CD14-positive monocyte (primary cell): ENCODE results near the gene ARSB. TPM values are rescaled to one million over a fixed set of nuclear protein-coding genes. Genes with fewer than 3 reads are reported as not detected.

Source experiments
- DNase-seq, 3 donors: peaks; one replicate each; pipeline ENCODE4 v3.0.0-alpha.2; 2011 to 2022
- H2AFZ ChIP-seq: 2 replicates; pipeline ENCODE4 v1.6.0; 2012; ENCODE audit warnings: mild to moderate bottlenecking, low read depth, low read length, inconsistent platforms; ENCODE audit not compliant: insufficient read depth, poor library complexity, severe bottlenecking
- H3K27ac ChIP-seq, 2 donors: 1 replicate in 1 of 2; 2 replicates in 1 of 2; pipeline ENCODE4 v1.5.1; 2012 to 2013; ENCODE audit warnings: low read length in 2 of 2, control low read depth in 1 of 2, inconsistent platforms in 1 of 2, low read depth in 1 of 2, mild to moderate bottlenecking in 1 of 2
- H3K27me3 ChIP-seq, 2 donors: one replicate each; pipeline versions ENCODE4 v1.6.0 to v1.6.1; 2011 to 2013; ENCODE audit warnings: low read length in 2 of 2; ENCODE audit not compliant: control insufficient read depth in 2 of 2, insufficient read depth in 2 of 2
- H3K36me3 ChIP-seq, 2 donors: replicated peaks in 1 of 2; 1 replicate in 1 of 2; 2 replicates in 1 of 2; pipeline versions ENCODE4 v1.5.1 to v1.6.1; 2012 to 2013; ENCODE audit warnings: low read length in 2 of 2, control low read depth in 1 of 2, inconsistent platforms in 1 of 2, mild to moderate bottlenecking in 1 of 2; ENCODE audit not compliant: insufficient read depth in 2 of 2, control insufficient read depth in 1 of 2
- H3K4me1 ChIP-seq, 2 donors: 1 replicate in 1 of 2; 2 replicates in 1 of 2; pipeline versions ENCODE4 v1.5.1 to v1.6.1; 2012 to 2013; ENCODE audit warnings: low read length in 2 of 2, control low read depth in 1 of 2, inconsistent platforms in 1 of 2, mild to moderate bottlenecking in 1 of 2, moderate library complexity in 1 of 2; ENCODE audit not compliant: insufficient read depth in 2 of 2, control insufficient read depth in 1 of 2
- H3K4me2 ChIP-seq: replicated peaks from 2 replicates; pipeline ENCODE3; 2012; ENCODE audit warnings: low read length, moderate library complexity, mild to moderate bottlenecking; ENCODE audit not compliant: poor library complexity, severe bottlenecking; ENCODE audit errors: extremely low read depth
- H3K4me3 ChIP-seq, 3 experiments: fragments of 200-600 bp in 1 of 3; sonication (generic) in 1 of 3; replicated peaks in 1 of 3; 1 replicate in 2 of 3; 2 replicates in 1 of 3; pipeline ENCODE4 v1.5.1; 2011 to 2013; ENCODE audit warnings: low read length in 3 of 3, mild to moderate bottlenecking in 3 of 3, control low read depth in 2 of 3, low read depth in 2 of 3, inconsistent platforms in 1 of 3, moderate library complexity in 1 of 3
- H3K79me2 ChIP-seq: 2 replicates; pipeline ENCODE4 v1.6.0; 2012; ENCODE audit warnings: mild to moderate bottlenecking, control low read depth, inconsistent platforms, low read length, moderate library complexity; ENCODE audit not compliant: insufficient read depth
- H3K9ac ChIP-seq: 2 replicates; pipeline ENCODE4 v1.6.0; 2017; ENCODE audit warnings: low read length, mild to moderate bottlenecking; ENCODE audit not compliant: insufficient read depth, poor library complexity, severe bottlenecking
- H3K9me3 ChIP-seq, 2 donors: replicated peaks in 1 of 2; 1 replicate in 1 of 2; 2 replicates in 1 of 2; pipeline versions ENCODE4 v1.5.1 to v1.6.1; 2012 to 2013; ENCODE audit warnings: low read length in 2 of 2, control low read depth in 1 of 2; ENCODE audit not compliant: control insufficient read depth in 1 of 2, insufficient read depth in 1 of 2
- H4K20me1 ChIP-seq: 2 replicates; pipeline ENCODE4 v1.6.0; 2012; ENCODE audit warnings: mild to moderate bottlenecking, low read length, control low read depth, moderate library complexity; ENCODE audit not compliant: insufficient read depth
- H3K27ac Mint-ChIP-seq, 7 donors: one replicate each; pipeline ENCODE4 v1.8.0; 2020; ENCODE audit warnings: mild to moderate bottlenecking in 7 of 7, mixed read lengths in 7 of 7, moderate library complexity in 6 of 7, inconsistent platforms in 2 of 7
- H3K27me3 Mint-ChIP-seq, 3 donors: one replicate each; pipeline ENCODE4 v1.8.0; 2021 to 2022; ENCODE audit warnings: low read depth in 3 of 3, mild to moderate bottlenecking in 3 of 3, mixed read lengths in 3 of 3, moderate library complexity in 3 of 3, inconsistent platforms in 1 of 3
- H3K36me3 Mint-ChIP-seq, 2 donors: one replicate each; pipeline ENCODE4 v1.8.0; 2020; ENCODE audit warnings: mixed read lengths in 2 of 2, inconsistent platforms in 1 of 2, mild to moderate bottlenecking in 1 of 2
- H3K4me1 Mint-ChIP-seq: one replicate; pipeline ENCODE4 v1.8.0; 2020; ENCODE audit warnings: mild to moderate bottlenecking, mixed read lengths
- H3K4me3 Mint-ChIP-seq, 2 donors: one replicate each; pipeline ENCODE4 v1.8.0; 2020; ENCODE audit warnings: mild to moderate bottlenecking in 2 of 2, mixed read lengths in 2 of 2, moderate library complexity in 1 of 2
- H3K9me3 Mint-ChIP-seq, 7 donors: one replicate each; pipeline ENCODE4 v1.8.0; 2020 to 2022; ENCODE audit warnings: mixed read lengths in 7 of 7, mild to moderate bottlenecking in 6 of 7, moderate library complexity in 6 of 7, inconsistent platforms in 2 of 7
- CTCF ChIP-seq: fragments of 200-600 bp; IDR thresholded peaks from one replicate; pipeline ENCODE4 v1.8.0; 2022; ENCODE audit warnings: antibody characterized with exemption, mild to moderate bottlenecking
- WGBS: methylation state at CpG from one replicate; pipeline ENCODE4 v1.1.5; 2013; ENCODE audit warnings: missing lambda C conversion rate; ENCODE audit not compliant: insufficient coverage; 5-methylcytosine and 5-hydroxymethylcytosine counted together
- intact Hi-C, 2 donors: fragments of 100-400 bp; cut with micrococcal nuclease; formaldehyde crosslinking; loops; one replicate each; pipeline versions ENCODE4 v1.15.0 to v1.15.1; 2023
- polyA plus RNA-seq, 3 donors: library from polyadenylated mRNA; depleted of rRNA in 1 of 3; unstranded in 2 of 3; stranded (reverse) in 1 of 3; fragments of 300-500 nt in 2 of 3; fragments of >200 nt in 1 of 3; fragmentation: Illumina TruSeq in 2 of 3; gene quantifications; 1 replicate in 2 of 3; 2 replicates in 1 of 3; pipeline ENCODE4 v1.2.3, GENCODE V29; 2012 to 2021

Gene ARSB
- polyA plus RNA-seq, 3 donors = 18.0 to 28.7 (median 18.1) TPM

DNA sequence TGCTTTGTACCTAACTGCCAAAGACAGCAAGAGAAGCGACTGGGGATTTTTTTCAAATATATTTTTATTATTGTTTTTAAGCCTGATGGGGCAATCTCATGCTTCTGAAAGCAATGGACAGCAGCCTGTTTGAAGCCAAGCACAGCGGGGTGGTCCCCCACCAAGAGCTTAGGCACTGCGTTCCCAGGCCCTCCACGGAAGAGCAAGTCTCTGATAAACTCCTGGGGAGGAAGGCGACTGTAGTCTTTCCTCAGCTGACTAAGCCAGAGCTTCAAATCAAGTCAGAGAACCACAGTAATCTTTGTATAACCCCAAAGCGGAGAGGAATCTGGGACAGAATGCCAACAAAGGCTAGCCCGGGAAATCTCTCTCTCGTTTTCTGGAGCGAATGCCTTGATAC, 54.4 kb downstream of the ARSB start:
- Mint-ChIP-seq H3K27me3 (peaks cover 0 to 2% (median 0%) of the 10 kb centered on the region in 3 donors), H3K9me3 (peaks cover 0 to 3% (median 0%) of the 10 kb centered on the region in 7 donors), H3K36me3 (peaks cover 9 to 16% of the 10 kb centered on the region in 2 donors), H3K4me1 (no peaks in the 10 kb centered on the region), H3K27ac (no peak overlapping the region), H3K4me3 (no peak overlapping the region)
- H3K36me3 ChIP-seq = no peaks in the 10 kb centered on the region
- intact Hi-C loops = no loop called here
- no peak for TF ChIP-seq CTCF
- no peak overlapping the region for H3K4me3 ChIP-seq
- H3K4me2 ChIP-seq = no peak overlapping the region
- no peak overlapping the region for H3K27ac ChIP-seq
- H3K9me3 ChIP-seq = no peaks in the 10 kb centered on the region
- H3K79me2 ChIP-seq = no peaks in the 10 kb centered on the region
- no peaks in the 10 kb centered on the region for H4K20me1 ChIP-seq
- no peak for DNase-seq
- 96% methylated on average over 4 of the region's 9 CpGs for WGBS
- H2AFZ ChIP-seq = no peak overlapping the region
- H3K9ac ChIP-seq = no peak overlapping the region
- no peaks in the 10 kb centered on the region for H3K4me1 ChIP-seq
- no peaks in the 10 kb centered on the region for H3K27me3 ChIP-seq

GRCh38 chr5:78929833-78930232, 55.3 kb downstream of the ARSB start:
- Histone ChIP-seq H4K20me1 (no peaks in the 10 kb centered on the region), H3K4me1 (no peaks in the 10 kb centered on the region), H2AFZ (no peak overlapping the region), H3K4me3 (no peak overlapping the region), H3K4me2 (no peak overlapping the region), H3K9me3 (no peaks in the 10 kb centered on the region), H3K27me3 (no peaks in the 10 kb centered on the region), H3K36me3 (no peaks in the 10 kb centered on the region), H3K79me2 (no peaks in the 10 kb centered on the region), H3K27ac (no peak overlapping the region), H3K9ac (no peak overlapping the region)
- DNase-seq = no peak
- intact Hi-C loops = no loop called here
- Mint-ChIP-seq H3K27ac (no peak overlapping the region), H3K36me3 (peaks cover 11 to 16% of the 10 kb centered on the region in 2 donors), H3K27me3 (peaks cover 0 to 2% (median 0%) of the 10 kb centered on the region in 3 donors), H3K4me1 (no peaks in the 10 kb centered on the region), H3K9me3 (peaks cover 0 to 3% (median 0%) of the 10 kb centered on the region in 7 donors), H3K4me3 (no peak overlapping the region)
- WGBS = 85% methylated on average over 2 of the region's 4 CpGs
- TF ChIP-seq CTCF = no peak
